CD4-positive, alpha-beta T cell (primary cell): ENCODE measurements around the gene PLA2G4B. TPM values are rescaled to one million over a fixed set of nuclear protein-coding genes. Genes with fewer than 3 reads are reported as not detected.

Experiments
- ATAC-seq: fragments of 200-7000 bp; cut with Tn5 transposase; one replicate; pipeline ENCODE4 v1.10.0; 2022; ENCODE audit warnings: mild to moderate bottlenecking; ENCODE audit not compliant: poor library complexity
- CTCF ChIA-PET: fragments of 350-600 bp; sonication (Branson Sonifier 250); formaldehyde crosslinking; loops from one replicate; lab custom pipeline; 2021; ENCODE audit warnings: antibody characterized with exemption, inconsistent platforms; lab: Charles Lee
- POLR2A ChIA-PET: fragments of 350-600 bp; sonication (Branson Sonifier 250); formaldehyde crosslinking; loops from one replicate; lab custom pipeline; 2021; ENCODE audit warnings: antibody characterized with exemption, inconsistent platforms; lab: Charles Lee
- DNase-seq, 14 experiments: peaks; one replicate each; pipeline ENCODE4 v3.0.0-alpha.2; 2013 to 2020; ENCODE audit warnings: mixed read lengths in 2 of 14
- H3K27ac ChIP-seq, 2 donors: one replicate each; pipeline versions ENCODE4 v1.5.1 to v1.7.0; 2013; ENCODE audit warnings: low read length in 2 of 2, low read depth in 1 of 2, mild to moderate bottlenecking in 1 of 2
- H3K27me3 ChIP-seq, 2 experiments: 1 replicate in 1 of 2; 2 replicates in 1 of 2; pipeline versions ENCODE4 v1.6.1 to v1.7.0; 2013; ENCODE audit warnings: low read length in 2 of 2, control low read depth in 1 of 2, mild to moderate bottlenecking in 1 of 2, moderate library complexity in 1 of 2; ENCODE audit not compliant: insufficient read depth in 2 of 2, control insufficient read depth in 1 of 2
- H3K36me3 ChIP-seq: one replicate; pipeline ENCODE4 v1.6.1; 2013; ENCODE audit warnings: low read length, control low read depth; ENCODE audit not compliant: insufficient read depth
- H3K4me1 ChIP-seq: one replicate; pipeline ENCODE4 v1.6.1; 2013; ENCODE audit warnings: low read length, control low read depth; ENCODE audit not compliant: insufficient read depth
- H3K4me3 ChIP-seq: one replicate; pipeline ENCODE4 v1.5.1; 2013; ENCODE audit warnings: mild to moderate bottlenecking, low read length, moderate library complexity
- H3K9me3 ChIP-seq, 2 experiments: 1 replicate in 1 of 2; 2 replicates in 1 of 2; pipeline versions ENCODE4 v1.6.1 to v1.7.0; 2013; ENCODE audit warnings: low read length in 2 of 2, mild to moderate bottlenecking in 2 of 2, control low read depth in 1 of 2, moderate library complexity in 1 of 2; ENCODE audit not compliant: control insufficient read depth in 1 of 2, insufficient read depth in 1 of 2
- H3K27ac Mint-ChIP-seq: one replicate; pipeline ENCODE4 v1.8.0; 2020; ENCODE audit warnings: mixed read lengths
- H3K27me3 Mint-ChIP-seq: one replicate; pipeline ENCODE4 v1.8.0; 2021; ENCODE audit warnings: mixed read lengths
- H3K36me3 Mint-ChIP-seq: one replicate; pipeline ENCODE4 v1.8.0; 2021; ENCODE audit warnings: low read depth, mixed read lengths
- H3K4me1 Mint-ChIP-seq: one replicate; pipeline ENCODE4 v1.8.0; 2021; ENCODE audit warnings: low read depth, mixed read lengths
- H3K4me3 Mint-ChIP-seq: one replicate; pipeline ENCODE4 v1.8.0; 2020; ENCODE audit warnings: mild to moderate bottlenecking, mixed read lengths
- H3K9me3 Mint-ChIP-seq: one replicate; pipeline ENCODE4 v1.8.0; 2020; ENCODE audit warnings: mixed read lengths
- intact Hi-C, 2 experiments: fragments of 100-400 bp; cut with DNase I in 1 of 2; cut with micrococcal nuclease in 1 of 2; formaldehyde crosslinking; loops; one replicate each; pipeline versions ENCODE4 v1.15.1 to v1.9.0; 2023 to 2025; cut with DNase I, micrococcal nuclease
- total RNA-seq, 174 experiments: library from RNA in 2 of 174; stranded (reverse) in 2 of 174; gene quantifications; one replicate each; pipeline ENCODE4 v1.2.3 and lab custom pipeline; 2021 to 2026
- TF ChIP-seq, protein P1 (sequence below): fragments of 200-600 bp; IDR thresholded peaks from one replicate; pipeline ENCODE4 v1.8.0; 2022; ENCODE audit warnings: antibody characterized with exemption, mild to moderate bottlenecking

Gene PLA2G4B
- total RNA-seq, 2 experiments from 2014 or later: 33.7 to 34.6 TPM

DNA sequence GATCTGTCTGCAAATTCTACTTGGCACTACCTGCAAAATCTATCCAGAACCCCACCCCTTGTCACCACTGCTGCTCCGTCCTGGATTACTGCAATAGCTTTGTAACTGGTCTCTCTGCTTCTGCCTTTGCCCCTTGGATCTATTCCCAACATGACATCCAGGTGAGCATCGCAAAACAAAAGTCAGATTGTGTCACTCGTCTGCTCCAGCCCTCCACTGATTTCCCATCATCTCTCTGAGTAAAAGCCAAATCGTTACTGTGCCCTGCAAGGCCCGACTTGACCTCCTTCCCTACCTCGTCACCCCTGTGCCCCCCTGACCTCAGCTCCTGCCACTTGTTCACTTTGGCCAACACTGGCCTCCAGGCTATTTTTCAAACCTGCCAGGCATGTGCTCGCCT lies 45.8 kb downstream of the PLA2G4B start:
- H3K4me3 Mint-ChIP-seq: no peak overlapping the region
- no peak for ATAC-seq

DNA sequence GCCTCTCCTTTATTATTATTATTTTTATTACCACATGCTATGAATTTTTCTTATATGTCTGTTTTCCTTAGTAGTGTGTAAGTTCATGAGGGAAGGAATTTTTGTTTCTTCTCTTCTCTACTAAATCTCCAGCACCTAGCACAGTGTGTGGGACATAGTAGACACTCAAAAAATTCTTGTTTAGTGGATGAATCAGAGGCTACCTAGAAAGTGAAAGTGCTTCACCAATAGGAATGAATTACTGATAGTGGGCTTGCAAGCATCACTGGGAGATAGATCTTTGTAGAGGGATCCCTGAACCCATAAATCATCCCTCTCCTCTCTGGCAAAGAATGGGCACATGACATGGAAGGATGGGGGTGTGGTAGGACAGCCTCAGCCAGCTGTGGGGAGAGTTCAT lies 46.7 kb downstream of the PLA2G4B start:
- CTCF ChIA-PET: no interaction called here

More for the DNA sequence above, 45.8 kb downstream of the PLA2G4B start:
- Histone ChIP-seq H3K4me3 (no peak overlapping the region), H3K36me3 (no peaks in the 10 kb centered on the region), H3K27ac (no peak overlapping the region), H3K9me3 (peaks cover 0 to 6% of the 10 kb centered on the region in 2 experiments), H3K4me1 (peaks cover 30% of the 10 kb centered on the region), H3K27me3 (peaks cover 0 to 12% of the 10 kb centered on the region in 2 experiments)
- TF ChIP-seq, protein P1, sequence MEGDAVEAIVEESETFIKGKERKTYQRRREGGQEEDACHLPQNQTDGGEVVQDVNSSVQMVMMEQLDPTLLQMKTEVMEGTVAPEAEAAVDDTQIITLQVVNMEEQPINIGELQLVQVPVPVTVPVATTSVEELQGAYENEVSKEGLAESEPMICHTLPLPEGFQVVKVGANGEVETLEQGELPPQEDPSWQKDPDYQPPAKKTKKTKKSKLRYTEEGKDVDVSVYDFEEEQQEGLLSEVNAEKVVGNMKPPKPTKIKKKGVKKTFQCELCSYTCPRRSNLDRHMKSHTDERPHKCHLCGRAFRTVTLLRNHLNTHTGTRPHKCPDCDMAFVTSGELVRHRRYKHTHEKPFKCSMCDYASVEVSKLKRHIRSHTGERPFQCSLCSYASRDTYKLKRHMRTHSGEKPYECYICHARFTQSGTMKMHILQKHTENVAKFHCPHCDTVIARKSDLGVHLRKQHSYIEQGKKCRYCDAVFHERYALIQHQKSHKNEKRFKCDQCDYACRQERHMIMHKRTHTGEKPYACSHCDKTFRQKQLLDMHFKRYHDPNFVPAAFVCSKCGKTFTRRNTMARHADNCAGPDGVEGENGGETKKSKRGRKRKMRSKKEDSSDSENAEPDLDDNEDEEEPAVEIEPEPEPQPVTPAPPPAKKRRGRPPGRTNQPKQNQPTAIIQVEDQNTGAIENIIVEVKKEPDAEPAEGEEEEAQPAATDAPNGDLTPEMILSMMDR: no peak
- H3K27me3 Mint-ChIP-seq: peaks cover 15% of the 10 kb centered on the region
- H3K27ac Mint-ChIP-seq: no peak overlapping the region
- ChIA-PET POLR2A (no interaction called here), CTCF (no interaction called here)
- intact Hi-C loops: no loop called here
- DNase-seq: no peak
- H3K9me3 Mint-ChIP-seq: no peaks in the 10 kb centered on the region
- peaks cover 19% of the 10 kb centered on the region for H3K4me1 Mint-ChIP-seq
- H3K36me3 Mint-ChIP-seq: no peaks in the 10 kb centered on the region

DNA sequence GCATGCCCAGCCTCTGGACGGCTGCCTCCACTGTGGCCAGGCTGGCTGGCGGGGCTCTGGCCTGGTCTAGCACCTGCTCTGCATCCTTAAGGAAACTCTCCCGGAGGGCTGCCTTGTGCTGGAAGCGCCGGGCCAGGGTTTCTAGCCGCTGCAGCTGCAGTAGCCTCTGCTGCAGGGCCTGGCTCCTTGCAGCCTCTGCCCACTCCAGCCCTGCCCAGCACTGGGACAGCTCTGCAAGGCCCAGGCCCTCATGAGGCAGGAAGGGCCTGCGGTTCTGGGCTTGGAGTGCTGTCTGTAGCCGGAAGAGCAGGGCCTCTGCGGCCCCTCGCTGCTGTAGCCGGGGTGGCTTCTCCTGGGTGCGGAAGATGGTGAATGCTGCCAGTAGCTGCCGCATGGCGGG lies 47.2 kb downstream of the PLA2G4B start:
- peaks cover 20% of the 10 kb centered on the region for H3K4me1 Mint-ChIP-seq
- H3K27me3 ChIP-seq: peaks cover 0 to 12% of the 10 kb centered on the region in 2 experiments
- no peak overlapping the region for H3K4me3 ChIP-seq
- no peak overlapping the region for H3K27ac ChIP-seq
- TF ChIP-seq, protein P1: no peak
- ATAC-seq (no peak), DNase-seq (no peak)
- H3K36me3 Mint-ChIP-seq: no peaks in the 10 kb centered on the region
- no peaks in the 10 kb centered on the region for H3K9me3 Mint-ChIP-seq
- ChIA-PET CTCF (interaction anchor here (1.4 kb wide), 1 partner anchor 19 kb away, joined by 3 read pairs; no protein-coding TSS in a partner anchor), POLR2A (no interaction called here)
- intact Hi-C loops: no loop called here
- peaks cover 32% of the 10 kb centered on the region for H3K4me1 ChIP-seq
- peaks cover 11% of the 10 kb centered on the region for H3K27me3 Mint-ChIP-seq
- no peaks in the 10 kb centered on the region for H3K36me3 ChIP-seq
- no peak overlapping the region for H3K27ac Mint-ChIP-seq
- peaks cover 0 to 6% of the 10 kb centered on the region in 2 experiments for H3K9me3 ChIP-seq
- H3K4me3 Mint-ChIP-seq: no peak overlapping the region

More for the DNA sequence above, 46.7 kb downstream of the PLA2G4B start:
- peaks cover 0 to 12% of the 10 kb centered on the region in 2 experiments for H3K27me3 ChIP-seq
- DNase-seq: no peak
- no peak overlapping the region for H3K4me3 ChIP-seq
- intact Hi-C loops: no loop called here
- H3K4me1 ChIP-seq: peaks cover 32% of the 10 kb centered on the region
- TF ChIP-seq, protein P1: no peak
- H3K4me3 Mint-ChIP-seq: no peak overlapping the region
- H3K4me1 Mint-ChIP-seq: peaks cover 20% of the 10 kb centered on the region
- H3K36me3 ChIP-seq: no peaks in the 10 kb centered on the region
- H3K36me3 Mint-ChIP-seq: no peaks in the 10 kb centered on the region
- POLR2A ChIA-PET: no interaction called here
- peaks cover 15% of the 10 kb centered on the region for H3K27me3 Mint-ChIP-seq
- no peaks in the 10 kb centered on the region for H3K9me3 Mint-ChIP-seq
- H3K27ac Mint-ChIP-seq: no peak overlapping the region
- H3K27ac ChIP-seq: no peak overlapping the region
- ATAC-seq: no peak
- peaks cover 0 to 6% of the 10 kb centered on the region in 2 experiments for H3K9me3 ChIP-seq
